SKM-1 treated with dmso at 0.1 percent for 144 hours (cell line): ENCODE data around the gene CREBBP.

ENCODE experiments used
- DNase-seq: peaks from one replicate; lab custom pipeline; 2025; ENCODE audit not compliant: unreplicated experiment; lab: John Stamatoyannopoulos, UW

CREBBP gene

GRCh38 chr16:3738541-3738940 lies 142.0 kb downstream of the CREBBP start:
- no peak for DNase-seq

- DNase-seq: no peak
Observed at GRCh38 chr16:3738128-3738527, 142.4 kb downstream of the CREBBP start.

- no peak for DNase-seq
Observed at GRCh38 chr16:3737181-3737580, 143.3 kb downstream of the CREBBP start.

- no peak for DNase-seq
Observed at GRCh38 chr16:3736116-3736515, 144.4 kb downstream of the CREBBP start.

- DNase-seq: no peak
Observed at GRCh38 chr16:3735541-3735940, 145.0 kb downstream of the CREBBP start.

GRCh38 chr16:3734758-3735221 lies 145.7 kb downstream of the CREBBP start:
- no peak for DNase-seq

- DNase-seq: no peak
Observed at GRCh38 chr16:3734084-3734757, 146.3 kb downstream of the CREBBP start.

GRCh38 chr16:3732171-3732570 lies 148.3 kb downstream of the CREBBP start:
- DNase-seq: no peak

GRCh38 chr16:3731126-3731935 lies 149.2 kb downstream of the CREBBP start:
- no peak for DNase-seq

- DNase-seq: no peak
Observed at GRCh38 chr16:3730161-3731125, 150.1 kb downstream of the CREBBP start.

- no peak for DNase-seq
Observed at GRCh38 chr16:3729161-3730112, 151.1 kb downstream of the CREBBP start.

GRCh38 chr16:3728424-3729160 lies 151.9 kb downstream of the CREBBP start:
- DNase-seq: no peak

GRCh38 chr16:3727806-3728381 lies 152.6 kb downstream of the CREBBP start:
- no peak for DNase-seq

GRCh38 chr16:3726021-3726687 lies 154.4 kb downstream of the CREBBP start:
- no peak for DNase-seq

- DNase-seq: no peak
Observed at GRCh38 chr16:3725276-3725675, 155.2 kb downstream of the CREBBP start.

GRCh38 chr16:3722508-3722907 lies 158.0 kb downstream of the CREBBP start:
- no peak for DNase-seq

GRCh38 chr16:3720418-3720817 lies 160.1 kb downstream of the CREBBP start:
- DNase-seq: no peak

- no peak for DNase-seq
Observed at GRCh38 chr16:3718628-3719027, 161.9 kb downstream of the CREBBP start.

- DNase-seq: no peak
Observed at GRCh38 chr16:3718019-3718391, 162.5 kb downstream of the CREBBP start.
